Sigmoid colon (tissue), 7 donors: ENCODE results near the gene LONP1. TPM values are rescaled to one million over a fixed set of nuclear protein-coding genes. Genes with fewer than 3 reads are reported as not detected.

Experiments used
- DNase-seq: peaks from one replicate; pipeline ENCODE4 v3.0.0-alpha.2; 2019
- H3K27ac ChIP-seq, 4 donors: fragments of 200-600 bp; sonication (generic); one replicate each; pipeline ENCODE4 v1.5.1; 2016 to 2019; ENCODE audit warnings: mild to moderate bottlenecking in 1 of 4
- H3K27me3 ChIP-seq, 3 donors: fragments of 200-600 bp; sonication (generic); one replicate each; pipeline ENCODE4 v1.5.1; 2019; ENCODE audit warnings: mild to moderate bottlenecking in 1 of 3
- H3K36me3 ChIP-seq, 4 donors: fragments of 200-600 bp; sonication (generic); one replicate each; pipeline ENCODE4 v1.5.1; 2016 to 2019
- H3K4me1 ChIP-seq, 4 donors: fragments of 200-600 bp; sonication (generic); one replicate each; pipeline ENCODE4 v1.5.1; 2017 to 2019
- H3K4me3 ChIP-seq, 4 donors: fragments of 200-600 bp; sonication (generic); one replicate each; pipeline ENCODE4 v1.5.1; 2017 to 2019; ENCODE audit warnings: mild to moderate bottlenecking in 2 of 4, moderate library complexity in 1 of 4
- H3K9me3 ChIP-seq, 4 donors: fragments of 200-600 bp in 3 of 4; sonication (generic) in 3 of 4; one replicate each; pipeline versions ENCODE4 v1.5.1 to v1.6.1; 2013 to 2019
- EP300 ChIP-seq, 4 donors: sonication (generic); formaldehyde crosslinking; IDR thresholded peaks; one replicate each; pipeline ENCODE4 v1.6.1; 2017; ENCODE audit warnings: antibody characterized with exemption in 4 of 4
- POLR2A ChIP-seq, 2 donors: fragments of 450-650 bp; IDR thresholded peaks; one replicate each; pipeline ENCODE4 v1.6.1; 2016; ENCODE audit warnings: antibody characterized with exemption in 2 of 2, mild to moderate bottlenecking in 2 of 2, moderate library complexity in 2 of 2
- POLR2AphosphoS5 ChIP-seq, 4 donors: sonication (generic); formaldehyde crosslinking; IDR thresholded peaks; one replicate each; pipeline ENCODE4 v1.6.1; 2017; ENCODE audit warnings: antibody characterized with exemption in 4 of 4
- WGBS, 2 donors: extraction: QIAGEN DNeasy Blood & Tissue Kit; methylation state at CpG; one replicate each; pipeline ENCODE4 v1.1.7; 2013; 5-methylcytosine and 5-hydroxymethylcytosine counted together
- intact Hi-C: fragments of 100-400 bp; cut with DNase I; formaldehyde crosslinking; loops from one replicate; pipeline ENCODE4 v1.15.1; 2023
- polyA plus RNA-seq, 3 donors: library from polyadenylated mRNA; stranded (reverse); fragments of 200-250 nt; gene quantifications; one replicate each; pipeline ENCODE4 v1.2.3, GENCODE V29; 2013
- total RNA-seq, 4 donors: library from RNA; depleted of rRNA; stranded (reverse); fragments of >200 nt; gene quantifications; one replicate each; pipeline ENCODE4 v1.1.0, GENCODE V29; 2016
- TF ChIP-seq, protein P1 (sequence below), 4 experiments: fragments of 450-650 bp in 3 of 4; fragments of 200-600 bp in 1 of 4; IDR thresholded peaks; one replicate each; pipeline ENCODE4 v1.5.1; 2016 to 2019; ENCODE audit warnings: antibody characterized with exemption in 4 of 4, mild to moderate bottlenecking in 3 of 4, moderate library complexity in 2 of 4
- donor health status: healthy with polysubstance abuse.
- donor health status: Bipolar disorder and iron deficiency.
- donor health status: healthy.

The LONP1 gene
- total and polyA plus RNA-seq, 7 donors: 24.0 to 62.6 (median 31.1) TPM

DNA sequence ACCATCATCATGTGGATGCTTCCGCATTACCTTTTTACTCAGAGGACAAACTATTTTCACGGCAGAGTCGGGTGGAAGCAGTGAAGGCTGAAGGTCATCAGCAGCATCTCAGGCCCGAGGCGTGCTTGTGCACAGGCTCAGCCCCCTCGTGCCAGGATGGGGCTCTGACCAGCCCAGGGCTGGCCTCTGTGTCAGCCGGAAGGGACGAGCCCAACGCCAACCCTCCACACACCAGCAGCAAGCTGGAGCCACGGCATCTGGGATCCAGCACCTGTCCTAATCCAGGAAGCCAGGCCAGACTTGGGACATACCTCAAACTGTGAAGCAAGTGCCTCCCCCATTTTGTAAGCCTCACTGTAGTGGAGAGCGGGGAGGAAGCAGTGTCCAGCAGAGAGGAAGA lies 50.7 kb downstream of the LONP1 start:
- intact Hi-C loops: no loop called here
- no peaks in the 10 kb centered on the region for H3K9me3 ChIP-seq
- no peaks in the 10 kb centered on the region for H3K4me1 ChIP-seq
- H3K27ac ChIP-seq: no peak overlapping the region
- no peaks in the 10 kb centered on the region for H3K27me3 ChIP-seq
- H3K4me3 ChIP-seq: no peak overlapping the region
- peaks cover 32 to 65% (median 49%) of the 10 kb centered on the region in 4 donors for H3K36me3 ChIP-seq
- WGBS, 2 donors: 84 to 92% methylated on average over 11 of the region's 11 CpGs
- no peak for DNase-seq
- TF ChIP-seq, protein P1, sequence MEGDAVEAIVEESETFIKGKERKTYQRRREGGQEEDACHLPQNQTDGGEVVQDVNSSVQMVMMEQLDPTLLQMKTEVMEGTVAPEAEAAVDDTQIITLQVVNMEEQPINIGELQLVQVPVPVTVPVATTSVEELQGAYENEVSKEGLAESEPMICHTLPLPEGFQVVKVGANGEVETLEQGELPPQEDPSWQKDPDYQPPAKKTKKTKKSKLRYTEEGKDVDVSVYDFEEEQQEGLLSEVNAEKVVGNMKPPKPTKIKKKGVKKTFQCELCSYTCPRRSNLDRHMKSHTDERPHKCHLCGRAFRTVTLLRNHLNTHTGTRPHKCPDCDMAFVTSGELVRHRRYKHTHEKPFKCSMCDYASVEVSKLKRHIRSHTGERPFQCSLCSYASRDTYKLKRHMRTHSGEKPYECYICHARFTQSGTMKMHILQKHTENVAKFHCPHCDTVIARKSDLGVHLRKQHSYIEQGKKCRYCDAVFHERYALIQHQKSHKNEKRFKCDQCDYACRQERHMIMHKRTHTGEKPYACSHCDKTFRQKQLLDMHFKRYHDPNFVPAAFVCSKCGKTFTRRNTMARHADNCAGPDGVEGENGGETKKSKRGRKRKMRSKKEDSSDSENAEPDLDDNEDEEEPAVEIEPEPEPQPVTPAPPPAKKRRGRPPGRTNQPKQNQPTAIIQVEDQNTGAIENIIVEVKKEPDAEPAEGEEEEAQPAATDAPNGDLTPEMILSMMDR (IDR thresholded peaks at IDR 0.05): no peak

DNA sequence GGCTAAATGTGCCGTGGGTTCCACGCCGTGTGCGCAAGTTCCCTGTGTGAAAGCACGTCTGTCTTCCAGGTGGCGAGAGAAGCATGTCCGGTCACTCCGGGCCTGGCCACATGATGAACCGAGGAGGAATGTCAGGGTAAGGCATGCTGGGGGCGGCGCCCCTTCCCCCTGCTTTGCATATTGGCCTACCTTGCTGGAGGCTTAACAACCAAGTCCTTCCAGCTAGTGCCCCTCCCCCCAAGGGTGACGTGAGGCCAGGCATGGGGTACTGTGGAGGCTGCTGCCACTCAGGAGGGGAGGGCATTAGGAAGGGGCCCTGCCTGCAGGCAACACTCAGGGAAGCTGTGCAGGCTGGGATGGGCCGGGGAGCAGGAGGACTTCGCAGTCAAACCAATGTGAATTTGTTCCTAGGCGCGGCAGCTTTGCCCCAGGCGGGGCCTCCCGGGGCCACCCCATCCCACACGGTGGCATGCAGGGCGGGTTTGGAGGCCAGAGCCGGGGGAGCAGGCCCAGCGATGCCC lies 52.1 kb downstream of the LONP1 start:
- peaks cover 41 to 79% (median 63%) of the 10 kb centered on the region in 4 donors for H3K36me3 ChIP-seq
- TF ChIP-seq, protein P1 (IDR thresholded peaks at IDR 0.05): no peak
- TF ChIP-seq EP300 (IDR thresholded peaks at IDR 0.05) (no peak), POLR2AphosphoS5 (IDR thresholded peaks at IDR 0.05) (no peak), POLR2A (IDR thresholded peaks at IDR 0.05) (no peak)
- no peak overlapping the region for H3K4me3 ChIP-seq
- H3K27ac ChIP-seq: no peak overlapping the region
- no peaks in the 10 kb centered on the region for H3K4me1 ChIP-seq
- WGBS, 2 donors: 85 to 88% methylated on average over 22 of the region's 22 CpGs
- intact Hi-C loops: no loop called here
- no peaks in the 10 kb centered on the region for H3K27me3 ChIP-seq
- no peak for DNase-seq
- no peaks in the 10 kb centered on the region for H3K9me3 ChIP-seq

DNA sequence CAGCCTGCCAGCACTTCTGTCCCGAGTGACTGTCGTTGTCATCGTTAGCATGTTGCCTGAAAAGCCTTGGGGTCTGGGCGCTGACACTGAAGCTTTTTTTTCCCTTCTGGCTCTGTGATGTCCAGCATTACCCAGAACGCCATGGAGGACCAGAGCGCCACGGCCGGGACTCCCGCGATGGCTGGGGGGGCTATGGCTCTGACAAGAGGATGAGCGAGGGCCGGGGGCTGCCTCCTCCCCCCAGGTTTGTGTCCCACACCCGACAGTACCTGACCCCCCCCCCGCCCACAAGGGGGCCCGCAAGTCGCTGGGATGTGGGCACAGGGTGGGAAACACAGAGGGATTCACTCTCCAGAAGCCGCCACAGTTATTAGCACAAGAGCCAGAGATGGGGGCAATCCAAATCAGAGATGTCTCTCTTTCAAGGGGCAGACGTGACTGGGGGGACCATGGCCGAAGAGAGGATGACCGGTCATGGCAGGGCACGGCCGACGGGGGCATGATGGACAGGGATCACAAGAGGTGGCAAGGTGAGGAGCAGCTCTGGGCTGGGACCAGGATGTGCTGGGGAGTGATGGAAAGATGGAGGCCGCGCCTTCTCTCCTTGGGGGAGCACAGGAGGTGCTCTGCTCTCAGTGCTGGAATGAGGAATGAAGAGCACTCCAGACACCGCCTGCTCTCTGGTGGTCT lies 52.9 kb downstream of the LONP1 start:
- intact Hi-C loops: no loop called here
- Histone ChIP-seq H3K36me3 (peaks cover 44 to 87% (median 71%) of the 10 kb centered on the region in 4 donors), H3K4me1 (no peaks in the 10 kb centered on the region), H3K4me3 (no peak overlapping the region), H3K27me3 (no peaks in the 10 kb centered on the region), H3K27ac (no peak overlapping the region), H3K9me3 (no peaks in the 10 kb centered on the region)
- no peak for DNase-seq
- TF ChIP-seq EP300 (IDR thresholded peaks at IDR 0.05): no peak
- TF ChIP-seq, protein P1 (IDR thresholded peaks at IDR 0.05): no peak
- no peak for TF ChIP-seq POLR2AphosphoS5 (IDR thresholded peaks at IDR 0.05)
- no peak for TF ChIP-seq POLR2A (IDR thresholded peaks at IDR 0.05)
- WGBS, 2 donors: 93 to 95% methylated on average over 26 of the region's 26 CpGs

DNA sequence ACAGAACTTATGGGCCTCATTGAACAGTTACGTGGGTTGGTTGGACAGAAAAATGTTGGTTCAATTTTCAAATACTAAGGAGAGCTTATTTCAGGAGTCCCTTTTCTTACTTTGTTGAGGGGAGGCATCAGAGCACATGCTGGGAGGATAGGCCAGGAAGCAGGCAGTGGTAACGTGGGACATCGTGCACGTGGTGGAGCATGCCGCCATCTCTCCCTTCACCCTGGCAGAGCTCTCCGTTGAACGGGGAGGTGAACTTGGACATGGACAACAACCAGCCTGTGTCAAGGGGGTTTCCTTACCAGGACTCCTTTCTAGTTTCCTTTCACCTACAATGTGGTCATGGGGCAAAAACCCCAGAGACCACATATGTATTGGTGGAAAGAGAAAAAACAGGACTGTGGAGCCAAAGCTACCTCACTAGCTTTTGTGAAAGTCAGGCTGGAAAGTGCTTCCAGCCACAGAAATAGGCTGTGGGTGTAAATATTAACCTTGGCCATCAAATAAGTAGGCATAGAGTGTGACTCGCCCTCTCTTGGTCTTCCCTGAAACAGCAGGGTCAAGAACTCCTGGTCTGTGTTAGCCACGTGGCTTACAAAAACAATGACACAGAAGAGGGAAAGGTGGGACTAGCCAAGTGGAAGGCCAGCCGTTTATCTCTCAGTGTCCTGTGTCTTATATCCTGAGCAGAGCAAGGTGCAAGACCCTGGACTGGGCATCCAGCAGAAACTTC lies 54.0 kb downstream of the LONP1 start:
- no peaks in the 10 kb centered on the region for H3K9me3 ChIP-seq
- TF ChIP-seq, protein P1 (IDR thresholded peaks at IDR 0.05): no peak
- TF ChIP-seq POLR2AphosphoS5 (IDR thresholded peaks at IDR 0.05) (no peak), POLR2A (IDR thresholded peaks at IDR 0.05) (no peak), EP300 (IDR thresholded peaks at IDR 0.05) (no peak)
- no peaks in the 10 kb centered on the region for H3K4me1 ChIP-seq
- no peak for DNase-seq
- H3K27ac ChIP-seq: no peak overlapping the region
- H3K36me3 ChIP-seq: peaks cover 55 to 94% (median 82%) of the 10 kb centered on the region in 4 donors
- H3K4me3 ChIP-seq: no peak overlapping the region
- intact Hi-C loops: no loop called here
- no peaks in the 10 kb centered on the region for H3K27me3 ChIP-seq
- WGBS, 2 donors: 77% methylated on average over 10 of the region's 10 CpGs
